GM19328 (cell line): Measurements from ENCODE around the gene SCIMP.
"Not testable (repeated sequence)": the region's sequence is repeated elsewhere in the genome, so short reads cannot be mapped to it uniquely, and the experiment has no call there.

Source experiments
- ATAC-seq: cut with Tn5 transposase; IDR thresholded peaks from one replicate; pipeline ENCODE4 v1.9.1; 2021; ENCODE audit warnings: mild to moderate bottlenecking, moderate library complexity; ENCODE audit not compliant: unreplicated experiment

SCIMP gene

GRCh38 chr17:5191541-5192417 lies 42.9 kb downstream of the SCIMP start, which contains the start of gene ZNF594:
Gene ZNF594, minus strand, starts transcription at chr17:5191868. Its CDS starts 7,612 bp downstream, at chr17:5184256.
- ATAC-seq, result peak; percentile 97

GRCh38 chr17:5184288-5184687 lies 50.4 kb downstream of the SCIMP start:
- no peak for ATAC-seq

GRCh38 chr17:5183410-5183793 lies 51.3 kb downstream of the SCIMP start:
- no peak for ATAC-seq

- ATAC-seq, result no peak
Observed at GRCh38 chr17:5182597-5183409, 51.9 kb downstream of the SCIMP start.

GRCh38 chr17:5181509-5182305 lies 53.0 kb downstream of the SCIMP start:
- ATAC-seq, result no peak

GRCh38 chr17:5179003-5179402 lies 55.7 kb downstream of the SCIMP start:
- no peak for ATAC-seq

- ATAC-seq, result not testable (repeated sequence)
Observed at GRCh38 chr17:5175027-5175426, 59.6 kb downstream of the SCIMP start.

GRCh38 chr17:5165791-5166564 lies 68.7 kb downstream of the SCIMP start:
- not testable (repeated sequence) for ATAC-seq

- ATAC-seq, result no peak
Observed at GRCh38 chr17:5164436-5164835, 70.2 kb downstream of the SCIMP start.

- not testable (repeated sequence) for ATAC-seq
Observed at GRCh38 chr17:5161793-5162192, 72.9 kb downstream of the SCIMP start.

- not testable (repeated sequence) for ATAC-seq
Observed at GRCh38 chr17:5160702-5161101, 74.0 kb downstream of the SCIMP start.
